Endothelial cell of umbilical vein (primary cell): Measurements from ENCODE around the gene OCA2. TPM values are rescaled to one million over a fixed set of nuclear protein-coding genes. Genes with fewer than 3 reads are reported as not detected.

Experiments
- BruUV-seq: library from RNA; stranded (reverse); fragments of 400-500 nt; replicated peaks from 2 replicates; lab custom pipeline; 2021; lab: Mats Ljungman, UMichigan
- CTCF ChIA-PET: fragments of 300-600, 350-600 bp; sonication (Branson Sonifier 250); formaldehyde crosslinking; loops from one replicate; lab custom pipeline; 2021; ENCODE audit warnings: antibody characterized with exemption, inconsistent platforms; lab: Charles Lee
- POLR2A ChIA-PET: fragments of 300-600, 350-600 bp; sonication (Branson Sonifier 250); formaldehyde crosslinking; loops from one replicate; lab custom pipeline; 2021; ENCODE audit warnings: antibody characterized with exemption, inconsistent platforms; lab: Charles Lee
- DNase-seq: peaks from one replicate; pipeline ENCODE4 v3.0.0-alpha.2; 2011; ENCODE audit warnings: low read depth, low spot score
- FAIRE-seq: peaks from 2 replicates; lab custom pipeline; 2011; peaks lifted over from hg19 to GRCh38; lab: Jason Lieb, UNC
- H2AFZ ChIP-seq: 2 replicates; pipeline ENCODE4 v1.6.0; 2012; ENCODE audit warnings: low read depth, low read length, control low read depth, inconsistent platforms
- H3K27ac ChIP-seq: 2 replicates; pipeline ENCODE4 v1.5.1; 2011; ENCODE audit warnings: low read depth, mild to moderate bottlenecking, control low read depth, low read length, moderate library complexity; ENCODE audit not compliant: insufficient read depth
- H3K27me3 ChIP-seq, 2 experiments: 2 replicates each; pipeline versions ENCODE4 v1.6.0 to v1.6.1; 2011; ENCODE audit warnings: low read length in 2 of 2, mixed read lengths in 1 of 2; ENCODE audit not compliant: control insufficient read depth in 2 of 2, insufficient read depth in 2 of 2
- H3K36me3 ChIP-seq, 2 experiments: 2 replicates in 1 of 2; 3 replicates in 1 of 2; pipeline ENCODE4 v1.5.1; 2011; ENCODE audit warnings: low read length in 2 of 2, mild to moderate bottlenecking in 1 of 2, moderate library complexity in 1 of 2; ENCODE audit not compliant: control insufficient read depth in 2 of 2, insufficient read depth in 2 of 2; ENCODE audit errors: extremely low read depth in 1 of 2
- H3K4me1 ChIP-seq: 3 replicates; pipeline ENCODE4 v1.5.1; 2011; ENCODE audit warnings: mild to moderate bottlenecking, low read length; ENCODE audit not compliant: control insufficient read depth, insufficient read depth; ENCODE audit errors: extremely low read depth
- H3K4me2 ChIP-seq: 2 replicates; pipeline ENCODE4 v1.6.1; 2011; ENCODE audit warnings: low read length, control low read depth, mixed read lengths; ENCODE audit not compliant: insufficient read depth
- H3K4me3 ChIP-seq, 3 experiments: fragments of 200-600 bp in 1 of 3; sonication (generic), shearing (Covaris generic) in 1 of 3; replicated peaks in 1 of 3; 2 replicates each; pipeline ENCODE4 v1.5.1; 2011 to 2016; ENCODE audit warnings: control low read depth in 3 of 3, low read length in 3 of 3, mild to moderate bottlenecking in 2 of 3, inconsistent platforms in 1 of 3, low read depth in 1 of 3, moderate library complexity in 1 of 3; ENCODE audit not compliant: insufficient read depth in 1 of 3
- H3K79me2 ChIP-seq: 2 replicates; pipeline ENCODE4 v1.6.0; 2012; ENCODE audit warnings: low read length, inconsistent platforms; ENCODE audit not compliant: control insufficient read depth, insufficient read depth
- H3K9ac ChIP-seq: replicated peaks from 2 replicates; pipeline ENCODE3; 2011; ENCODE audit warnings: low read length, control low read depth; ENCODE audit not compliant: insufficient read depth; ENCODE audit errors: extremely low read depth
- H3K9me1 ChIP-seq: replicated peaks from 3 replicates; pipeline ENCODE4 v1.6.0; 2011; ENCODE audit warnings: mild to moderate bottlenecking, low read length; ENCODE audit not compliant: control insufficient read depth, insufficient read depth; ENCODE audit errors: extremely low read depth
- H3K9me3 ChIP-seq: replicated peaks from 2 replicates; pipeline ENCODE4 v1.5.1; 2012; ENCODE audit warnings: low read length, inconsistent platforms; ENCODE audit not compliant: control insufficient read depth, insufficient read depth
- H4K20me1 ChIP-seq: replicated peaks from 2 replicates; pipeline ENCODE3; 2011; ENCODE audit warnings: mild to moderate bottlenecking, low read length; ENCODE audit not compliant: control insufficient read depth, insufficient read depth; ENCODE audit errors: extremely low read depth
- CTCF ChIP-seq, 2 donors: IDR thresholded peaks; 1 replicate in 1 of 2; 2 replicates in 1 of 2; pipeline ENCODE4 v1.5.1; 2011; ENCODE audit warnings: low read length in 2 of 2, mild to moderate bottlenecking in 2 of 2, moderate library complexity in 2 of 2, control low read depth in 1 of 2, inconsistent platforms in 1 of 2, low read depth in 1 of 2; ENCODE audit not compliant: insufficient read depth in 1 of 2; ENCODE audit errors: extremely low read depth in 1 of 2
- EZH2 ChIP-seq: IDR thresholded peaks from 2 replicates; pipeline ENCODE4 v1.6.1; 2012; ENCODE audit warnings: borderline replicate concordance, low read depth, mild to moderate bottlenecking, moderate library complexity, low read length, inconsistent platforms; ENCODE audit not compliant: severe bottlenecking
- FOS ChIP-seq: IDR thresholded peaks from 2 replicates; pipeline ENCODE4 v1.6.1; 2011; ENCODE audit warnings: mild to moderate bottlenecking, low read length, moderate library complexity, borderline replicate concordance; ENCODE audit not compliant: insufficient read depth
- GATA2 ChIP-seq: IDR thresholded peaks from 2 replicates; pipeline ENCODE4 v1.7.0; 2011; ENCODE audit warnings: low read depth, mild to moderate bottlenecking, moderate library complexity, mixed read lengths, low read length; ENCODE audit not compliant: insufficient read length, insufficient read depth
- JUN ChIP-seq: IDR thresholded peaks from 2 replicates; pipeline ENCODE4 v1.6.1; 2011; ENCODE audit warnings: borderline replicate concordance, low read depth; ENCODE audit not compliant: insufficient read length, insufficient read depth
- MAX ChIP-seq: IDR thresholded peaks from 2 replicates; pipeline ENCODE4 v1.6.1; 2011; ENCODE audit not compliant: insufficient read depth, insufficient read length
- MYC ChIP-seq: IDR thresholded peaks from one replicate; pipeline ENCODE4 v1.6.1; 2011; ENCODE audit warnings: mild to moderate bottlenecking, low read depth, low read length
- POLR2A ChIP-seq: IDR thresholded peaks from 2 replicates; pipeline ENCODE4 v1.6.1; 2012; ENCODE audit warnings: low read depth, mild to moderate bottlenecking, control low read depth, low read length
- POLR2AphosphoS5 ChIP-seq: IDR thresholded peaks from 2 replicates; pipeline ENCODE4 v1.6.1; 2012; ENCODE audit warnings: low read depth, mild to moderate bottlenecking, control low read depth, low read length, moderate library complexity; ENCODE audit not compliant: insufficient read depth
- dilution Hi-C: fragments of 300-500 bp; cut with MboI; formaldehyde crosslinking; loops from one replicate; pipeline ENCODE4 v1.15.0; 2019; ENCODE audit warnings: low sequenced_read_pairs; ENCODE audit not compliant: extremely low pct_ligation_motif_present
- intact Hi-C: fragments of 100-400 bp; cut with micrococcal nuclease; formaldehyde crosslinking; loops from one replicate; pipeline ENCODE4 v1.10.0; 2022
- polyA plus RNA-seq, 4 experiments: library from polyadenylated mRNA; depleted of rRNA in 3 of 4; stranded (reverse) in 3 of 4; unstranded in 1 of 4; fragments of >200 nt; gene quantifications; 2 replicates each; pipeline versions ENCODE4 v1.2.1 to v1.2.3, GENCODE V29; 2011 to 2012; ENCODE audit warnings: missing spikeins in 1 of 4
- total RNA-seq: library from RNA; stranded (reverse); gene quantifications from 2 replicates; pipeline ENCODE4 v1.2.3, GENCODE V29; 2021

Gene OCA2
- total and polyA plus RNA-seq, 2 donors (not counting 3 experiments of a cell fraction or from before 2014, with no cell fraction given), result not detected

GRCh38 chr15:27834684-27835083 lies 264.4 kb downstream of the OCA2 start:
- H3K4me1 ChIP-seq, result no peaks in the 10 kb centered on the region
- no peaks in the 10 kb centered on the region for H3K36me3 ChIP-seq
- H3K27me3 ChIP-seq, result no peaks in the 10 kb centered on the region
- no peaks in the 10 kb centered on the region for H3K9me1 ChIP-seq
- no peak for TF ChIP-seq FOS
- no peak overlapping the region for H2AFZ ChIP-seq
- H3K4me2 ChIP-seq, result no peak overlapping the region
- ChIA-PET CTCF (no interaction called here), POLR2A (no interaction called here)
- intact Hi-C loops, result no loop called here
- no peaks in the 10 kb centered on the region for H3K79me2 ChIP-seq
- H4K20me1 ChIP-seq, result no peaks in the 10 kb centered on the region
- FAIRE-seq (no peak), DNase-seq (no peak)
- H3K9me3 ChIP-seq, result peaks cover 10% of the 10 kb centered on the region
- H3K27ac ChIP-seq, result no peak overlapping the region
- dilution Hi-C loops, result no loop called here
- H3K4me3 ChIP-seq, result no peak overlapping the region
- no TSS peak for BruUV-seq
- H3K9ac ChIP-seq, result no peak overlapping the region

- Histone ChIP-seq H3K36me3 (no peaks in the 10 kb centered on the region), H4K20me1 (no peaks in the 10 kb centered on the region), H3K27ac (no peak overlapping the region), H3K9me3 (peaks cover 13% of the 10 kb centered on the region), H3K9me1 (no peaks in the 10 kb centered on the region), H3K27me3 (no peaks in the 10 kb centered on the region), H2AFZ (no peak overlapping the region), H3K79me2 (no peaks in the 10 kb centered on the region), H3K4me1 (no peaks in the 10 kb centered on the region), H3K4me2 (no peak overlapping the region), H3K4me3 (no peak overlapping the region), H3K9ac (no peak overlapping the region)
- FAIRE-seq (no peak), DNase-seq (no peak)
- TF ChIP-seq FOS (no peak), JUN (no peak), MYC (no peak), POLR2A (no peak), MAX (no peak), GATA2 (no peak), EZH2 (no peak), POLR2AphosphoS5 (no peak), CTCF (IDR thresholded peaks at IDR 0.05; ENCODE audit: extremely low read depth in 1 of 2, insufficient read depth in 1 of 2, low read depth in 1 of 2, low read length in 2 of 2) (no peak)
- intact Hi-C loops, result no loop called here
- ChIA-PET CTCF (no interaction called here), POLR2A (no interaction called here)
- dilution Hi-C loops, result no loop called here
- no TSS peak for BruUV-seq
Observed at GRCh38 chr15:27833974-27834373, 265.1 kb downstream of the OCA2 start.
